Memory B cell (primary cell): ENCODE results near the gene PPP1R3E.
A peak's percentile ranks its signal among the peaks of the same experiment; 100 is the strongest.

Source experiments
- ATAC-seq: fragments of 150-1000 bp; cut with Tn5 transposase; 2 replicates; pipeline ENCODE4 v1.10.0; 2021; ENCODE audit warnings: low read depth, mild to moderate bottlenecking, moderate library complexity
- DNase-seq, 2 donors: peaks; one replicate each; pipeline ENCODE4 v3.0.0; 2022; ENCODE audit warnings: low spot score in 2 of 2
- H3K27ac Mint-ChIP-seq: one replicate; pipeline ENCODE4 v1.8.0; 2022; ENCODE audit warnings: mild to moderate bottlenecking, moderate library complexity, mixed read lengths
- H3K27me3 Mint-ChIP-seq: one replicate; pipeline ENCODE4 v1.8.0; 2022; ENCODE audit warnings: mixed read lengths
- H3K36me3 Mint-ChIP-seq: one replicate; pipeline ENCODE4 v1.8.0; 2022; ENCODE audit warnings: mild to moderate bottlenecking, mixed read lengths
- H3K4me1 Mint-ChIP-seq: one replicate; pipeline ENCODE4 v1.8.0; 2022; ENCODE audit warnings: mixed read lengths
- H3K4me3 Mint-ChIP-seq: one replicate; pipeline ENCODE4 v1.8.0; 2022; ENCODE audit warnings: mild to moderate bottlenecking, moderate library complexity, mixed read lengths
- H3K9me3 Mint-ChIP-seq: one replicate; pipeline ENCODE4 v1.8.0; 2022; ENCODE audit warnings: mixed read lengths

PPP1R3E gene

GRCh38 chr14:23308721-23309445 lies 6.2 kb upstream of the PPP1R3E start:
- Mint-ChIP-seq H3K27me3 (no peaks in the 10 kb centered on the region), H3K27ac (no peak overlapping the region), H3K4me3 (no peak overlapping the region), H3K4me1 (peaks cover 22% of the 10 kb centered on the region), H3K36me3 (peaks cover 1% of the 10 kb centered on the region), H3K9me3 (no peaks in the 10 kb centered on the region)
- DNase-seq, result no peak
- ATAC-seq, result no peak

GRCh38 chr14:23307687-23308644 lies 5.3 kb upstream of the PPP1R3E start:
- ATAC-seq, result no peak
- no peaks in the 10 kb centered on the region for H3K27me3 Mint-ChIP-seq
- peaks cover 25% of the 10 kb centered on the region for H3K4me1 Mint-ChIP-seq
- peak overlapping the region; percentile 87 for H3K27ac Mint-ChIP-seq
- DNase-seq, result no peak
- no peaks in the 10 kb centered on the region for H3K9me3 Mint-ChIP-seq
- H3K4me3 Mint-ChIP-seq, result peak overlapping the region; percentile 83
- H3K36me3 Mint-ChIP-seq, result peaks cover 1% of the 10 kb centered on the region

- DNase-seq (no peak), ATAC-seq (no peak)
- Mint-ChIP-seq H3K9me3 (no peaks in the 10 kb centered on the region), H3K36me3 (no peaks in the 10 kb centered on the region), H3K27me3 (no peaks in the 10 kb centered on the region), H3K4me1 (peaks cover 28% of the 10 kb centered on the region), H3K27ac (peak overlapping the region; percentile 87), H3K4me3 (peak overlapping the region; percentile 83)
Measured at GRCh38 chr14:23307146-23307530, 4.5 kb upstream of the PPP1R3E start.

- peaks cover 28% of the 10 kb centered on the region for H3K4me1 Mint-ChIP-seq
- peak in 1 of 2 donors; percentile 28 for DNase-seq
- ATAC-seq, result no peak
- no peaks in the 10 kb centered on the region for H3K36me3 Mint-ChIP-seq
- peak within 1 kb of the TSS; percentile 83 for H3K4me3 Mint-ChIP-seq
- no peaks in the 10 kb centered on the region for H3K27me3 Mint-ChIP-seq
- H3K9me3 Mint-ChIP-seq, result no peaks in the 10 kb centered on the region
- peak within 1 kb of the TSS; percentile 87 for H3K27ac Mint-ChIP-seq
Measured at GRCh38 chr14:23306412-23307145, 3.9 kb upstream of the PPP1R3E start, which contains the start of gene BCL2L2. Gene BCL2L2, plus strand, starts transcription at chr14:23306833. Its CDS starts 935 bp downstream, at chr14:23307768.

GRCh38 chr14:23301969-23302289 lies 730 bp downstream of the PPP1R3E start:
- Mint-ChIP-seq H3K4me1 (peaks cover 21% of the 10 kb centered on the region), H3K36me3 (peaks cover 4% of the 10 kb centered on the region), H3K27me3 (no peaks in the 10 kb centered on the region), H3K9me3 (no peaks in the 10 kb centered on the region), H3K27ac (peak overlapping the region; percentile 97), H3K4me3 (peak overlapping the region; percentile 98)
- DNase-seq, result no peak
- peak; percentile 16 for ATAC-seq

- Mint-ChIP-seq H3K27me3 (no peaks in the 10 kb centered on the region), H3K4me1 (peaks cover 19% of the 10 kb centered on the region), H3K36me3 (peaks cover 4% of the 10 kb centered on the region), H3K4me3 (peak overlapping the region; percentile 98), H3K9me3 (no peaks in the 10 kb centered on the region), H3K27ac (peak overlapping the region; percentile 97)
- DNase-seq (peak; percentile 98 to 99), ATAC-seq (peak; percentile 71)
Measured at GRCh38 chr14:23301288-23301968, 1.2 kb downstream of the PPP1R3E start.

- H3K4me1 Mint-ChIP-seq, result peaks cover 19% of the 10 kb centered on the region
- no peaks in the 10 kb centered on the region for H3K27me3 Mint-ChIP-seq
- H3K27ac Mint-ChIP-seq, result peak overlapping the region; percentile 97
- H3K9me3 Mint-ChIP-seq, result no peaks in the 10 kb centered on the region
- peak overlapping the region; percentile 98 for H3K4me3 Mint-ChIP-seq
- DNase-seq, result no peak
- H3K36me3 Mint-ChIP-seq, result peaks cover 4% of the 10 kb centered on the region
- no peak for ATAC-seq
Measured at GRCh38 chr14:23300687-23301223, 1.9 kb downstream of the PPP1R3E start.

GRCh38 chr14:23299986-23300686 lies 2.5 kb downstream of the PPP1R3E start:
- no peak for DNase-seq
- H3K36me3 Mint-ChIP-seq, result peaks cover 4% of the 10 kb centered on the region
- peak overlapping the region; percentile 97 for H3K27ac Mint-ChIP-seq
- no peaks in the 10 kb centered on the region for H3K9me3 Mint-ChIP-seq
- peaks cover 19% of the 10 kb centered on the region for H3K4me1 Mint-ChIP-seq
- H3K4me3 Mint-ChIP-seq, result peak overlapping the region; percentile 98
- H3K27me3 Mint-ChIP-seq, result no peaks in the 10 kb centered on the region
- no peak for ATAC-seq

- Mint-ChIP-seq H3K4me1 (peaks cover 23% of the 10 kb centered on the region), H3K27me3 (no peaks in the 10 kb centered on the region), H3K27ac (peak overlapping the region; percentile 97), H3K9me3 (no peaks in the 10 kb centered on the region), H3K36me3 (peaks cover 4% of the 10 kb centered on the region), H3K4me3 (peak overlapping the region; percentile 28)
- no peak for ATAC-seq
- DNase-seq, result no peak
Measured at GRCh38 chr14:23299211-23299957, 3.3 kb downstream of the PPP1R3E start.

- Mint-ChIP-seq H3K9me3 (no peaks in the 10 kb centered on the region), H3K4me3 (no peak overlapping the region), H3K36me3 (peaks cover 4% of the 10 kb centered on the region), H3K27me3 (no peaks in the 10 kb centered on the region), H3K4me1 (peaks cover 20% of the 10 kb centered on the region), H3K27ac (no peak overlapping the region)
- no peak for ATAC-seq
- no peak for DNase-seq
Measured at GRCh38 chr14:23297611-23298277, 4.9 kb downstream of the PPP1R3E start.

- ATAC-seq, result no peak
- no peaks in the 10 kb centered on the region for H3K9me3 Mint-ChIP-seq
- H3K27me3 Mint-ChIP-seq, result no peaks in the 10 kb centered on the region
- H3K4me1 Mint-ChIP-seq, result peaks cover 18% of the 10 kb centered on the region
- peak overlapping the region; percentile 54 for H3K27ac Mint-ChIP-seq
- H3K4me3 Mint-ChIP-seq, result no peak overlapping the region
- DNase-seq, result no peak
- peaks cover 4% of the 10 kb centered on the region for H3K36me3 Mint-ChIP-seq
Measured at GRCh38 chr14:23297096-23297495, 5.6 kb downstream of the PPP1R3E start.
